HEK293 (cell line): ENCODE data around the gene CLDN7.
A peak's percentile ranks its signal among the peaks of the same experiment; 100 is the strongest.

Source experiments
- KLF1 ChIP-seq: fragments of 450-650 bp; formaldehyde crosslinking; IDR thresholded peaks from 2 replicates; pipeline ENCODE4 v1.5.1; 2016; ENCODE audit warnings: missing biosample characterization, missing genetic modification characterization
- KLF17 ChIP-seq: fragments of 450-650 bp; formaldehyde crosslinking; IDR thresholded peaks from 2 replicates; pipeline ENCODE4 v1.5.1; 2016; ENCODE audit warnings: missing biosample characterization, missing genetic modification characterization
- KLF7 ChIP-seq: fragments of 450-650 bp; formaldehyde crosslinking; IDR thresholded peaks from 2 replicates; pipeline ENCODE4 v1.5.1; 2016; ENCODE audit warnings: missing biosample characterization, missing genetic modification characterization, borderline replicate concordance
- KLF8 ChIP-seq: fragments of 450-650 bp; formaldehyde crosslinking; IDR thresholded peaks from 2 replicates; pipeline ENCODE4 v1.5.1; 2016; ENCODE audit warnings: missing biosample characterization, missing genetic modification characterization
- MEIS1 ChIP-seq: sonication (generic); formaldehyde crosslinking; IDR thresholded peaks from 2 replicates; pipeline ENCODE4 v1.8.1; 2022; ENCODE audit warnings: missing genetic modification reagents, mild to moderate bottlenecking, borderline replicate concordance
- PRDM1 ChIP-seq: fragments of 450-650 bp; formaldehyde crosslinking; IDR thresholded peaks from 2 replicates; pipeline ENCODE4; 2016; ENCODE audit warnings: missing biosample characterization, missing genetic modification characterization
- PRDM10 ChIP-seq: fragments of 450-650 bp; formaldehyde crosslinking; IDR thresholded peaks from 2 replicates; pipeline ENCODE4 v1.5.1; 2016; ENCODE audit warnings: missing biosample characterization, missing genetic modification characterization
- PRDM4 ChIP-seq: fragments of 450-650 bp; formaldehyde crosslinking; IDR thresholded peaks from 2 replicates; pipeline ENCODE4 v1.5.1; 2017; ENCODE audit warnings: missing biosample characterization, missing genetic modification characterization
- SP3 ChIP-seq: fragments of 450-650 bp; formaldehyde crosslinking; IDR thresholded peaks from 2 replicates; pipeline ENCODE4 v1.5.1; 2016; ENCODE audit warnings: missing biosample characterization, missing genetic modification characterization
- WT1 ChIP-seq: fragments of 450-650 bp; formaldehyde crosslinking; IDR thresholded peaks from 2 replicates; pipeline ENCODE4 v1.5.1; 2016; ENCODE audit warnings: missing biosample characterization, missing genetic modification characterization
- ZBTB48 ChIP-seq: fragments of 450-650 bp; formaldehyde crosslinking; IDR thresholded peaks from 2 replicates; pipeline ENCODE4 v1.5.1; 2016; ENCODE audit warnings: missing biosample characterization, missing genetic modification characterization
- ZFP37 ChIP-seq: fragments of 450-650 bp; formaldehyde crosslinking; IDR thresholded peaks from 2 replicates; pipeline ENCODE4 v1.5.1; 2016; ENCODE audit warnings: missing biosample characterization, missing genetic modification characterization
- ZNF2 ChIP-seq: fragments of 450-650 bp; formaldehyde crosslinking; IDR thresholded peaks from 2 replicates; pipeline ENCODE4 v1.5.1; 2016; ENCODE audit warnings: missing biosample characterization, missing genetic modification characterization
- ZNF239 ChIP-seq: fragments of 450-650 bp; formaldehyde crosslinking; IDR thresholded peaks from 2 replicates; pipeline ENCODE4 v1.5.1; 2016; ENCODE audit warnings: missing biosample characterization, missing genetic modification characterization
- ZNF324 ChIP-seq: fragments of 450-650 bp; formaldehyde crosslinking; IDR thresholded peaks from 2 replicates; pipeline ENCODE4 v1.5.1; 2016; ENCODE audit warnings: missing biosample characterization, missing genetic modification characterization
- ZNF350 ChIP-seq: fragments of 450-650 bp; formaldehyde crosslinking; IDR thresholded peaks from 2 replicates; pipeline ENCODE4 v1.5.0; 2017; ENCODE audit warnings: missing biosample characterization, mild to moderate bottlenecking, missing genetic modification characterization
- ZNF433 ChIP-seq: fragments of 450-650 bp; formaldehyde crosslinking; IDR thresholded peaks from 2 replicates; pipeline ENCODE4 v1.5.1; 2016; ENCODE audit warnings: missing biosample characterization, missing genetic modification characterization, low read depth
- ZNF449 ChIP-seq: fragments of 450-650 bp; formaldehyde crosslinking; IDR thresholded peaks from 2 replicates; pipeline ENCODE4 v1.5.1; 2017; ENCODE audit warnings: missing biosample characterization, mild to moderate bottlenecking, missing genetic modification characterization, moderate library complexity
- ZNF501 ChIP-seq: fragments of 450-650 bp; formaldehyde crosslinking; IDR thresholded peaks from 2 replicates; pipeline ENCODE4 v1.5.1; 2016; ENCODE audit warnings: missing biosample characterization, missing genetic modification characterization
- ZNF518A ChIP-seq: fragments of 450-650 bp; formaldehyde crosslinking; conservative IDR thresholded peaks from 2 replicates; pipeline ENCODE4 v1.5.1; 2016; ENCODE audit warnings: low read depth, missing biosample characterization, missing genetic modification characterization
- ZNF621 ChIP-seq: fragments of 450-650 bp; formaldehyde crosslinking; IDR thresholded peaks from 2 replicates; pipeline ENCODE4 v1.5.1; 2017; ENCODE audit warnings: missing biosample characterization, missing genetic modification characterization
- ZNF76 ChIP-seq: fragments of 450-650 bp; formaldehyde crosslinking; IDR thresholded peaks from 2 replicates; pipeline ENCODE4; 2016; ENCODE audit warnings: low read depth, missing biosample characterization, missing genetic modification characterization, borderline replicate concordance
- ZNF768 ChIP-seq: fragments of 450-650 bp; formaldehyde crosslinking; IDR thresholded peaks from 2 replicates; pipeline ENCODE4 v1.5.1; 2018; ENCODE audit warnings: missing biosample characterization, mild to moderate bottlenecking, missing genetic modification characterization

CLDN7 gene

GRCh38 chr17:7262935-7263800, 890 bp upstream of the CLDN7 start (continued):
- peak; percentile 23; the same call in 1 of the 2 replicates for TF ChIP-seq SP3 (tag by site-specific recombination)
- no peak for TF ChIP-seq MEIS1 (CRISPR knock-in tag)
- peak; percentile 68; the same call in 1 of the 2 replicates for TF ChIP-seq KLF7
- 0 out of 2 replicates have a peak, but pooled peaks have one; percentile 34 for TF ChIP-seq ZNF2 (tag by site-specific recombination)
- no peak for TF ChIP-seq ZNF621 (tag by site-specific recombination)
- TF ChIP-seq KLF1 (tag by site-specific recombination): peak; percentile 84
- peak; percentile 88 for TF ChIP-seq PRDM10 (tag by site-specific recombination)
- no peak for TF ChIP-seq ZNF518A
- TF ChIP-seq ZNF350 (tag by site-specific recombination): no peak
- TF ChIP-seq WT1: peak; percentile 63
- 0 out of 2 replicates have a peak, but pooled peaks have one; percentile 24 for TF ChIP-seq PRDM4
- TF ChIP-seq ZNF76 (tag by site-specific recombination): no peak
- no peak for TF ChIP-seq ZNF449 (tag by site-specific recombination)
- TF ChIP-seq ZNF239: no peak
- TF ChIP-seq ZBTB48 (tag by site-specific recombination): no peak
- peak; percentile 66 for TF ChIP-seq PRDM1
- no peak for TF ChIP-seq ZNF768 (tag by site-specific recombination)
- TF ChIP-seq ZNF324: 0 out of 2 replicates have a peak, but pooled peaks have one; percentile 51
- TF ChIP-seq ZNF433: no peak
- peak; percentile 83 for TF ChIP-seq KLF17
- TF ChIP-seq KLF8: peak; percentile 23; the same call in 1 of the 2 replicates
- peak; percentile 47; the same call in 1 of the 2 replicates for TF ChIP-seq ZNF501 (tag by site-specific recombination)
- no peak for TF ChIP-seq ZFP37 (tag by site-specific recombination)
